Fibroblast of skin of left biceps (primary cell): ENCODE measurements around the gene SHC2.
"Not testable (repeated sequence)": the region's sequence is repeated elsewhere in the genome, so short reads cannot be mapped to it uniquely, and the experiment has no call there.

Experiments
- DNase-seq, 2 experiments: peaks; one replicate each; pipeline ENCODE4 v3.0.0-alpha.2; 2013; ENCODE audit warnings: low read depth in 2 of 2

Gene SHC2

GRCh38 chr19:450912-451481, 9.8 kb downstream of the SHC2 start:
- DNase-seq: not testable (repeated sequence)

- no peak for DNase-seq
Observed at GRCh38 chr19:449916-450315, 10.9 kb downstream of the SHC2 start.

GRCh38 chr19:447816-448560, 12.8 kb downstream of the SHC2 start:
- no peak for DNase-seq

DNA sequence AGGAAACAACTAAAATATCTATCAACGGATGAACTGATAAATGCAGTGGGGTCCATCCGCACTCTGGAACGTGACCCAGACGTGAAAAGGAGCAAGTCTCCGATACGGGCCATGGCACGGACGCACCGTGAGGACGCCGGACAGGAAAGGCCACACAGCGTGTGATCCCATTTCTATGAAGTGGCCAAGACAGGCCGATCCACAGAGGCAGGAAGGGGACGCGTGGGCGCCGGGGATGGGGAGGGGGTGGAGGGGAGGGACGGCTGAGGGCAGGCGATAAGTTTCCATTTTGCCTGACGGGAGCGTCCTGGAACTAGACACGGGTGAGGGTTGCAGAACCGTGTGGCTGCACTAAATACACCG, 13.8 kb downstream of the SHC2 start:
- DNase-seq: no peak

DNA sequence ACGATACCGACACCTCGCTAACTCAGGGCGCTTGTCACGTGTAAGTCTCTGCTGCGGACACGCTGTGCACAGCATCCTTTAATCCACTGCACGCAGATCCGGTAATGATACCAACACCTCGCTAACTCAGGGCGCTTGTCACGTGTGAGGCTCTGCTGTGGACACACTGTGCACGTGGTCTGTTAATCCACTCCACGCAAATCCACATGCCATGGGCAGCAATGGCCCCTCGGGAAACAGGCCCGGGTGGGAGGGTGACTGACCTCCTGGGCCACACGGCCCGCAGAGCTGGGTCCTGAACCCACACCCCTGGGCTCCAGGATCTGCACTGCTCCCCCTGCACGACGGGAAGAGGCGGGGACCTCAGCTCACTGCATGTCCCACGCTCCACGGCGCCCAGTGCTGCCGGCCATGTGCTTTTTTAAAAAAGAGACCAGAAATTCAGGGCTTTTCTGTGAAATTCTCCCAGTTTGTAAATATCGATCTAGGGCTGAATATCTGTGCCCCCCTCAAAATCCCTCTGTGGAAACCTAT, 16.1 kb downstream of the SHC2 start:
- DNase-seq: no peak

DNA sequence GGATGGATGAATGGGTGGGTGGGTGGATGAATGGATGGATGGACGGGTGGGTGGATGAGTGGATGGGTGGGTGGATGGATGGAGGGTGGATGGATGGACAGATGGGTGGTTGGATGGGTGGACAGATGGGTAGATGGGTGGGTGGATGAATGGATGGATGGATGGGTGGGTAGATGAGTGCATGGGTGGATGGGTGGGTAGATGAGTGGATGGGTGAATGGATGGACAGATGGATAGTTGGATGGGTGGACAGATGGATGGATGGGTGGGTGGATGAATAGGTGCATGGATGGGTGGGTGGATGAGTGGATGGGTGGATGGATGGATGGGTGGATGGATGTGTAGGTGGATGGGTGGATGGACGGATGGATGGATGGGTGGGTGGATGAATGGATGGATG, 17.8 kb downstream of the SHC2 start:
- no peak for DNase-seq

- no peak for DNase-seq
Observed at GRCh38 chr19:442085-442484, 18.7 kb downstream of the SHC2 start.

DNA sequence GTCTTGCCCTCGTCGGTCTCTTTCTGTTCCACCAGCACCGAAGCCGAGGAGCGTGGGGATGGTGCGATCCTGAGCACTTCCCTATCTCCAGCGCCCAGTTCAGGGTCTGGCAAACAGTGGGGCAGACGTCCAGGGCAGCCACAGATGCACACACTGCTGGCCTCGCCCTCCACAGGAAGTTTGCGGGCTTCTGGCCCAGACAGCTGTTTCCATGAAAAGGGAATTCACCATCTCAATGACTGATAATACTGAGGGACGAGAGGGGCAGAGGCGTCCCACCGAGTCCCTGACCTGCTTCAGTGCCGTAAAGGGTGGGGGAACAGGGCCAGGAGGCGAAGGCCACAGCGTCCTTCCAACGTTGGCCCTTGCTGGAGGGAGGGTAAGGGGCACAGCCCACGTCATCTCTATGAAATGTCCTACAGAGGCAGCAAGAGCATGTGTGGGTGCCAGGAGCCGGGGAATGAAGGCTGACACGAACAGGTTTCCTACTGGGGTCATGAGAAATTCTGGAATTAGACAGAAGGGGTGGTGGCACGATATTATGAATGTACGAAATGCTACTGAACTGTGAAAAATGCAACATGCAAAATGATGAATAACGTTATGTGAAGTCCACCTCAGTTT, 19.5 kb downstream of the SHC2 start:
- no peak for DNase-seq

- no peak for DNase-seq
Observed at GRCh38 chr19:440391-441212, 20.2 kb downstream of the SHC2 start.

GRCh38 chr19:439167-439900, 21.5 kb downstream of the SHC2 start:
- DNase-seq: no peak

GRCh38 chr19:438416-438958, 22.3 kb downstream of the SHC2 start:
- DNase-seq: no peak

DNA sequence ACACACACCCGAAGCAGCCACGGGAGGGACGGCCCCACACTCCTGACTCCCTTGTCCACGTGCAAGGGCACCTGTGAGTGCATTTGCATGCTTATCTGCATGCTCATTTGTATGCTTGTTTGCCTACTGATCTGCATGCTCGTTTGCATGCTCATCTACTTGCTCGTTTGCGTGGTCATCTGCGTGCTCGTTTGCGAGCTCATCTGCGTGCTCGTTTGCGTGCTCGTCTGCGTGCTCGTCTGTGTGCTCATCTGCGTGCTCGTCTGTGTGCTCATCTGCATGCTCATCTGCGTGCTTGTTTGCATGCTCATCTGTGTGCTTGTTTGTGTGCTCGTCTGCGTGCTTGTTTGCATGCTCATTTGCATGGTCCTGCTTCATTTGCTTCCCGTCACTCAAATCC, 23.8 kb downstream of the SHC2 start:
- no peak for DNase-seq

GRCh38 chr19:436413-436950, 24.4 kb downstream of the SHC2 start:
- DNase-seq: no peak

DNA sequence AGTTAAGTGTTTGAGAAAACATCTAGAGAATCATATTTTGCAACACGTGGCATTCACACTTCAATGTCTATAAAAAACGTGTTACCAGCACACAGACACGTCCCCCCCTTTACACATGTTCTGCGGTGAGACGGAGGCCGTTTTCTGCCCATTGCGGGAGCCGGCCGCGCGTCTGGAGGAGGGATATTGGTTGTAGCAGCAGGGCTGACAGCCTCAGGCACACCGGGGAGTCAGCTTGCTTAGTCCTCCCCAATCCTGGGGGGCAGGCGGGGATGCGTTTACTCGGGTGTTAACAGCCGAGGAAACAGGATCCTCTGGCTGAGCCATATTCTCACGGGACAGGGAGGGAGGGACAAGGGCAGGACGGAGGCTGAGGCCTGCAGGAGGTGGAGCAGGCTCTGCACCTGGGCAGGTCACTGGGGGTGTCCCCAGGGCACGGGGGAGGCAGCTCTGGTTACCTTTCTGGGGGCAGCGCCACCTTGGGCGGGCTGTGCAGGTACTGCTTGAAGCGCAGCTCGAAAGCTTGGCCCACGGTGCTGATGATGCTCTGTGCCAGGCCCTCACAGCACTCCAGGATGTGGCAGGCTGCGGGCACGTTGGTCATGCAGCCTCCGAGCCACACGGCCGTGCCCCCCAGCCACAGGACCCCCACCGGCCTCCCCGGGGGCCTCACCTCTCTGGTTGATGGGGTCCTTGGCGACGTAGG, 25.0 kb downstream of the SHC2 start:
- no peak for DNase-seq

DNA sequence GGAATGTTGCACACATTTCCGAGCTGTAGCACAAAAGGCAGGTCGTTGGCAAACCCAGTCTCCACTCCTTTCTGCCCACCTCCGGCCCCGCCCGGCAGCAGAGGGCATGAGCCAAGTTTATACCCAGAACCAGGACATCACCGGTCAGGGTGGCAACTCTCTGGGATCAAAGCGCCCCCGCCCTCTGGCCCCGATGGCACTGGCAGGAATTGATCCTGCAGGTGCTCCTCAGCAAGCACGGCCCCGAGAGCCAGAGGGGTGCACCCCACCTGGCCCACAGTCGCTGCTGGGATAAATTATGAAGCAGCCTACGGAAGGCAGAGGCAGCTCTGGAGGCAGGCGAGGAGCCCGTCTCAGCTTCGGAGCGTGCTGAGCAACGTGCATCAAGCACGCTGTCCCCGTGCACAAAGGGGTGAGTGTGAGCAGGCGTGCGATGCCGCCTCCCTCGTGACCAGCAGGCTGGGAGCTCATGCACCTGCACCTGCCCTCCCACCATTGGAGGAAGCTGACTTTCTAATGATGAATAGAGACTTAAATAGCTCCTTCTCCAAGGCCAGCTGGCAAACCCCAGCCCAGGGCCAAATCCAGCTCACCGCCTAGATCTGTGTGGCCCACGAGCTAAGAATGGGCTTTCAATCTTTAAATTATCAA, 25.7 kb downstream of the SHC2 start:
- DNase-seq: no peak

- DNase-seq: no peak
Observed at GRCh38 chr19:434152-434960, 26.5 kb downstream of the SHC2 start.

GRCh38 chr19:430701-431100, 30.1 kb downstream of the SHC2 start:
- DNase-seq: no peak

DNA sequence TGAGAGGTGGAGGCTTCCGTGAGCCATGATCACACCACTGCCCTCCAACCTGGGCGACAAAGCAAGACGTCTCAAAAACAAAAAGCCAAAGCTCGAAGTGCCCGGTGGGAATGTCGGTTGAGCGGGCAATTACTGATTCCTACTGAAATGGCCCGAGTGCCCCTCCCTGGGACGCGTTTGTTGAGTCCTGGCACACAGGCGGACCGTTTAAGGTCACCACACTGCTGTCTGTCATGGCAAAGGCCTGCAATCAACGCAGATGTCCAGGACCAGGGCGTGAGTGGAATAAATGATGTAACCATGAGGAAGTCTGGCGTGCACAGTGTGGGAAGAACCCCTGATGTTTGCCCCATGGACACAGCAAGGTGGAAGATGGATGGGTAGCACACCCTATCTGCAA, 32.7 kb downstream of the SHC2 start:
- no peak for DNase-seq

GRCh38 chr19:427675-428074, 33.2 kb downstream of the SHC2 start:
- DNase-seq: not testable (repeated sequence)
